Stimulated activated CD8-positive, alpha-beta memory T cell treated with anti-CD3 and anti-CD28 coated beads, Interleukin-15, amount 100 ng/mL, for 4 hours (primary cell): ENCODE results near the gene CPLANE2.
"Not testable (repeated sequence)": the region's sequence is repeated elsewhere in the genome, so short reads cannot be mapped to it uniquely, and the experiment has no call there.

Experiments
- DNase-seq, 2 donors: peaks; one replicate each; pipeline ENCODE4 v3.0.0-alpha.2; 2020; ENCODE audit warnings: low read depth in 2 of 2

Gene CPLANE2

GRCh38 chr1:16209132-16209846 is 27.7 kb downstream of the CPLANE2 start:
- DNase-seq: no peak

- no peak for DNase-seq
These were observed 28.6 kb downstream of the CPLANE2 start for GRCh38 chr1:16208270-16208987.

GRCh38 chr1:16207318-16208269 is 29.4 kb downstream of the CPLANE2 start:
- no peak for DNase-seq

- peak; percentile 80 to 86 for DNase-seq
These were observed 30.3 kb downstream of the CPLANE2 start for GRCh38 chr1:16206547-16207317.

GRCh38 chr1:16205891-16206546 is 31.0 kb downstream of the CPLANE2 start:
- DNase-seq: no peak

DNA sequence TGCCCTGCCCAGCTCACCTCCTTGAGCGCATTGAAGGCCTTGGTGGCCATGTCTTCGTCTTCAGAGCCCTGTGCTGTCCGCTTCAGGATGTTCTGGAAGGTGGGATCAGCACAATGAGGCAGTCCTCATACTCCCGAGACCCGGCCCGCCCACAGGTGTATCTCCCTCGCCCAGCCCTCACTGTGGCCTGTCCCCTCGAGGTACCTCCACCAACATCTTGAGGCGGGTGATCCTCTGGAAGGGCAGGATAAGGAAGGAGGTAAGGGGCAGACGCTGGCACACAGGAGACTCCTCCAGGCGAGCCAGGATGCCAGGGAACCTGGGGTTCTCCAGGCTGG is 31.7 kb downstream of the CPLANE2 start:
- no peak for DNase-seq

DNA sequence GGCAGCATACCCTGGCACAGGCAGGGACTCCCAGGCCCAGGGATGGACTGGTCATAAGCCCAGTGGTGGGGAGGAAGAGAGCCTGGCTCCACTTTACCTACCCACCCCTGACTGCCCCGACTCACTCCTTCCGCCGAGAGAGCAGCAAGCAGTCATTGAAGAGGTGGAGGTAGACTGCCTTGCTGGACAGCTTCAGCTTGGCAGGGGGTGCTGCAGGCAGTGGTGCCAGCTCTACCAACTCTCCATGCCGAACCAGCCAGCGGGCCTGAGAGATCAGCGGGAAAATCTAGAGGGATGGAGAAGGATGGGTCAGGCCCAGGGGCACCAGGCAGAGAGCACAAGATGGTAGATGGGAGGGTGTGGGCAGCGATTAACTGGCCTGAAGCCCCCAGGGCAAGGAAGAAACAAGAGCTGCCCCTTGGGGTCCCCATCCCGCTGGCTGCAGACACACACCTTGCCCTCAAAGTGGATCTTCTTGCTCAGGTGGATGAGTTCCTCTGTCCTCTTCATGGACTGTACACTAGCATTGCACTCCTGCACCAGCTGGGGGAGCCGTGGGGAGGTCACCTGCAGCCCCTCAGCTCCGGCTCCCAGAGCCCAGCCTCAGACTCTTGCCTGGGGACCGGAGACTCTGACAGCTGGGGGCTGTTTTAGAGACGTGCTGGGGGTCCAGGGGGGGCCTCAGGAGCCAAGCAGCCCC is 32.2 kb downstream of the CPLANE2 start:
- no peak for DNase-seq

GRCh38 chr1:16204216-16204615 is 32.8 kb downstream of the CPLANE2 start:
- DNase-seq: no peak

GRCh38 chr1:16203550-16203949 is 33.4 kb downstream of the CPLANE2 start:
- no peak for DNase-seq

DNA sequence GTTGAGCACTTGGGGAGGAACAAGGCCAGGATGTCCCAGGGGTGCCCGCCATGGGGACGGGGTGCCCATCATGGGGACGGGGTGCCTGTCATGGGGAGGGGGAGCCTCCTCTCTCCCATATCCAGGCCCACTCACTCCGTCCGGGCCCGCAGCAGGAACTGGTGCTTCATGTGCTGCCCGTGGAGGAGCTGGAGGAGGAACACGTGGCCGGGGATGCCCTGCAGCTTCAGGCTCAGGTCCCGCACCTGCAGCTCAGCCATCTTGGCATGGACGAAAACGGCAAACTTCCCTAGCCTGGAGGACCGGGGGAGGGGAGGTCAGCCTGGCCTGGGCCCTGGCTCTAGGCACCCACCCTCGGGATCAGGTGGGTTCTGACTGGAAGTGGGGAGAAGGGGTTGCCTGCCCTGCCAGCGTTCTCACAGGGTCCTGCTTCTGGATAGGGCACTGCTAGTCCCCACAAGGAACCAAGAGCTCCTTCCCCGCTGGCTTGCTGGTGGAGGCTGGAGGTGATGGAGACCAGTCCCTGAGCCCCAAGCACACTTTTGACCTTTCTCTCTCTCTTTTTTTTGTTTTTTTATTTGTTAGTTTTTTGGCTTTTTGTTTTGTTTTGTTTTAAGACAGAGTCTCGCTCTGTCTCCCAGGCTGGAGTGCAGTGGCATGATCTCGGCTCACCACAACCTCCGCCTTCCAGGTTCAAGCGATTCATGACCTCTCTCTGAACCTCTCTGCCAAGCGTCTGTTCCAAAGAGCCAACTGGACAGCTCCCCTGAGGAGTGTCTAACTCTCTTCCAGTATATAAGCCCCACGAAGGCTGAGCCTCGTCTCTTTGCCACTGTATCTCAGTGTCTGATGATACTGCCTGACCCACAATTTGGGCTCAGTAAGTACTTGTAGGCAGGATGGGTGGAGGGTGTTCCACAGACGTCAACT is 34.4 kb downstream of the CPLANE2 start:
- DNase-seq: no peak

- no peak for DNase-seq
These were observed 37.3 kb downstream of the CPLANE2 start for GRCh38 chr1:16199700-16200099.

- DNase-seq: no peak
These were observed 37.9 kb downstream of the CPLANE2 start for GRCh38 chr1:16199157-16199501.

DNA sequence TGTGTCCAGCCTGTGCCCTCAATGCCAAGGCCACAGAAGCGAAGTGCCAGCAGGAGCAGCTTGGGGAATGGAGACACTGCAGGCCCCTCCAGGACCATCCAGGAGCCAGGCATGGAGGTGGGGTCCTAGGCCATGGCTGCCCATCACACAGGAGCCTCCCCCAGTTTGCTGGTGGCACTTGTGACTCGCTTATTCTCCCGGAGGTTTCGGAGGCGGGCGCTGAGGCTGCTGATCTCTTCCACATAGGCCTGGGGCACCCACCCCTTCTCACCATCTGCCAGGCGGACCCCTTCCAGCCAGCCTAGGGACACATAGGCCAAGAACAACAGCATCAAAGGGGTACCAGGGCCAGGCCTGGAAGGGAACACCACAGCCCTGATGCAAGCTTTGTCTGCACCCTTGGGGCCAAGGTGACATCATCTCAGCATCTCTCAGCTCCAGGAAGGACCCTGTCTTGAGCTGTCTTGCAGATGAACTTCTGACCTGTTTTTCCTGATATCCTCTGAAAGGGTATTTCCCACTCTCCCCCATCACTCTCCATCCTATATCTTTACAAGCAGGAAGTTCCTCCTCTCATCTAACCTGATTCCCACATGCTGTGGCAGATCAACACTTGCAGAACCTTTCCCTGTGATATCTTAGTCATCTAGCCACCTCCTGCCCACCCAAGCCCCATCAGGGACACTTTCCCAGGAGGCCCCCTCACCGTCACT is 38.4 kb downstream of the CPLANE2 start:
- no peak for DNase-seq

DNA sequence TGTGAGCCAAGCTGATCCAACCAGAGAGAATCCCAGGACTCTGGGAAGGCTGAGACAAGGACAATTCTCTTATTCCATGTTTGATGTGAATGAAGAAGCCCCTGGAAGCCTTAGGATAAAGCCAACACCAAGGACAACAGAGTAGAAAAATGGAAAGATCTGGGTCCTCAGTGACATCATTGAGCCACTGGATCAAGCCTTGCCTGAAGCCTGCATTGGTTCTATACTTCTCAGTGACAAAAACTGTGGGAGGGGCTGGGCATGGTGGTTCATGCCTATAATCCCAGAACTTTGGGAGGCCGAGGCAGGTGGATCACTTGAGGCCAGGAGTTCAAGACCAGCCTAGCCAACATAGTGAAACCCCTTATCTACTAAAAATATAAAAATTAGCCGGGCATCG is 40.1 kb downstream of the CPLANE2 start:
- DNase-seq: no peak

DNA sequence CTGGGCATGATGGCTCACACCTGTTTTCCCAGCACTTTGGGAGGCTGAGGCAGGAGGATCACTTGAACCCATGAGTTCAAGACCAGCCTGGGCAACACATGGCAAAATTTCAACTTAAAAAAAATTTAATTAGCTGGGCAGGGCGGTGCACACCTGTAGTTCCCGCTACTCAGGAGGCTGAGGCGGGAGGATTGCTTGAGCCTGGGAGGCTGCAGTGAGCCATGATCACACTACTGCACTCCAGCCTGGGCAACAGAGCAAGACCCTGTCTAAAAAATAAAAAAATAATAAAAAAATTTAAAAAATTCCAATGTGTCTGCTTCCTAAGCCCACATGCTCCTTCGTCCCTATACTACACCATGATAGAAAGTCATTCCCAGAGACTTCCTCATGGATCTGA is 40.8 kb downstream of the CPLANE2 start:
- DNase-seq: not testable (repeated sequence)

DNA sequence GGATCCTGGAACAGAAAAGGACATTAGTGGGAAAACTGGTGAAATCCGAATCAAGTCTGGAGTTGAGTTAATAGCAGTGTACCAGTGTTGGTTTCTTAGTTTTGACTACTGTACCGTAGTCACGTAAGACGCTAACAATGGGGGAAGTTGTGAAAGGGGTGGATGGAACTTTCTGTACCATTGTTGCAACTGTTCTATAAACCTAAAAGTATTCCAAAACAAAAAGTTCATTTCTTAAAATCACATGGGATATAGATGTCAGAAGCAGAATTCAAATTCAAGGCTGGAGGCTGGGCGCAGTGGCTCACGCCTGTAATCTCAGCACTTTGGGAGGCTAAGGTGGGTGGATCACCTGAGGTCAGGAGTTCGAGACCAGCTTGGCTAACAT is 41.5 kb downstream of the CPLANE2 start:
- no peak for DNase-seq

- no peak for DNase-seq
These were observed 45.0 kb downstream of the CPLANE2 start for GRCh38 chr1:16191916-16192546.

GRCh38 chr1:16191309-16191708 is 45.7 kb downstream of the CPLANE2 start:
- no peak for DNase-seq
